ENCODE measurements around the gene IER5L. TPM values are rescaled to one million over a fixed set of nuclear protein-coding genes. Genes with fewer than 3 reads are reported as not detected.

Gene IER5L
- total and polyA plus RNA-seq, 12 donors, result 0.46 to 168 (median 18.6) TPM

GRCh38 chr9:129225490-129225778 is 47.4 kb upstream of the IER5L start:
- peak overlapping the region in 3 of 5 donors; percentile 19 to 53 (median 50) for H3K27ac ChIP-seq

GRCh38 chr9:129224618-129225489 is 46.8 kb upstream of the IER5L start:
- TF ChIP-seq POLR2A (IDR thresholded peaks at IDR 0.05) (no peak), CTCF (IDR thresholded peaks at IDR 0.05) (no peak)
- H3K4me1 ChIP-seq (replicated peaks in 1 of 2), result peaks cover 4 to 5% of the 10 kb centered on the region in 2 donors
- H3K9me3 ChIP-seq (replicated peaks in 1 of 3), result no peaks in the 10 kb centered on the region
- no peak for DNase-seq
- H3K27me3 ChIP-seq, result no peaks in the 10 kb centered on the region
- H3K27ac ChIP-seq, result peak overlapping the region in 3 of 5 donors; percentile 19 to 53 (median 50)
- H3K4me3 ChIP-seq, result no peak overlapping the region
- WGBS, 4 donors, result 91 to 95% (median 93%) methylated on average over 16 to 17 of the region's 17 CpGs
- no peaks in the 10 kb centered on the region for H3K36me3 ChIP-seq (replicated peaks in 1 of 2)
- intact Hi-C loops (cut with DNase I), result loop anchor here in 1 of 2 donors (10.0 kb wide), 1 partner anchor 60 kb away; no protein-coding TSS in a partner anchor

More at GRCh38 chr9:129225490-129225778, 47.4 kb upstream of the IER5L start:
- H3K4me1 ChIP-seq (replicated peaks in 1 of 2), result peaks cover 4 to 5% of the 10 kb centered on the region in 2 donors
- DNase-seq, result no peak
- WGBS, 4 donors, result 81 to 89% (median 84%) methylated on average over 3 of the region's 3 CpGs
- intact Hi-C loops (cut with DNase I), result loop anchor here in 1 of 2 donors (10.0 kb wide), 1 partner anchor 59 kb away; no protein-coding TSS in a partner anchor
- no peaks in the 10 kb centered on the region for H3K9me3 ChIP-seq (replicated peaks in 1 of 3)
- no peak overlapping the region for H3K4me3 ChIP-seq
- H3K36me3 ChIP-seq (replicated peaks in 1 of 2), result no peaks in the 10 kb centered on the region
- H3K27me3 ChIP-seq, result no peaks in the 10 kb centered on the region
- TF ChIP-seq POLR2A (IDR thresholded peaks at IDR 0.05) (no peak), CTCF (IDR thresholded peaks at IDR 0.05) (no peak)

- Histone ChIP-seq H3K4me3 (no peak overlapping the region), H3K27ac (peak overlapping the region in 2 of 5 donors; percentile 15 to 65), H3K27me3 (no peaks in the 10 kb centered on the region), H3K9me3 (replicated peaks in 1 of 3) (no peaks in the 10 kb centered on the region), H3K36me3 (replicated peaks in 1 of 2) (no peaks in the 10 kb centered on the region), H3K4me1 (replicated peaks in 1 of 2) (peaks cover 4 to 5% of the 10 kb centered on the region in 2 donors)
- TF ChIP-seq POLR2A (IDR thresholded peaks at IDR 0.05), result no peak
- TF ChIP-seq CTCF (IDR thresholded peaks at IDR 0.05), result no peak
- WGBS, 4 donors, result 42 to 54% (median 53%) methylated on average over 7 to 15 of the region's 15 CpGs
- intact Hi-C loops (cut with DNase I), result loop anchor here in 1 of 2 donors (10.0 kb wide), 1 partner anchor 61 kb away; no protein-coding TSS in a partner anchor
- DNase-seq, result peak in 6 of 7 donors; percentile 44 to 72 (median 68)
Observed at GRCh38 chr9:129223551-129224208, 45.6 kb upstream of the IER5L start.

GRCh38 chr9:129222819-129223218 is 44.8 kb upstream of the IER5L start:
- no peaks in the 10 kb centered on the region for H3K27me3 ChIP-seq
- no peak overlapping the region for H3K4me3 ChIP-seq
- DNase-seq, result no peak
- H3K36me3 ChIP-seq (replicated peaks in 1 of 2), result no peaks in the 10 kb centered on the region
- H3K4me1 ChIP-seq (replicated peaks in 1 of 2), result peaks cover 4 to 5% of the 10 kb centered on the region in 2 donors
- no peak overlapping the region for H3K27ac ChIP-seq
- no peaks in the 10 kb centered on the region for H3K9me3 ChIP-seq (replicated peaks in 1 of 3)
- 93 to 96% (median 94%) methylated on average over 13 of the region's 13 CpGs for WGBS, 4 donors
- TF ChIP-seq CTCF (IDR thresholded peaks at IDR 0.05), result no peak
- no peak for TF ChIP-seq POLR2A (IDR thresholded peaks at IDR 0.05)
- intact Hi-C loops (cut with DNase I), result loop anchor here in 1 of 2 donors (10.0 kb wide), 1 partner anchor 62 kb away; no protein-coding TSS in a partner anchor
